Cardiac muscle cell (in vitro differentiated cells and primary cell): ENCODE measurements around the gene HTRA1. TPM values are rescaled to one million over a fixed set of nuclear protein-coding genes. Genes with fewer than 3 reads are reported as not detected.

Experiments
- DNase-seq, 2 donors: peaks; one replicate each; pipeline versions ENCODE4 v3.0.0 to v3.0.0-alpha.2; 2010 to 2017; ENCODE audit warnings: low read depth in 1 of 2, low spot score in 1 of 2
- H3K27ac ChIP-seq: fragments of 200-600 bp; sonication (generic); 2 replicates; pipeline ENCODE4 v1.5.1; 2016
- H3K27me3 ChIP-seq: fragments of 200-600 bp; sonication (generic); 2 replicates; pipeline ENCODE4 v1.6.0; 2016; ENCODE audit warnings: control low read depth
- H3K36me3 ChIP-seq: fragments of 200-600 bp; sonication (generic); 2 replicates; pipeline ENCODE4 v1.5.1; 2016; ENCODE audit warnings: control low read depth
- H3K4me1 ChIP-seq: fragments of 200-600 bp; sonication (generic); 2 replicates; pipeline ENCODE4 v1.8.1; 2017; ENCODE audit warnings: low read depth, mild to moderate bottlenecking, mixed run types
- H3K4me3 ChIP-seq: fragments of 200-600 bp; sonication (generic); 2 replicates; pipeline ENCODE4 v1.5.1; 2016; ENCODE audit warnings: mild to moderate bottlenecking
- H3K9me3 ChIP-seq: fragments of 200-600 bp; sonication (generic); 2 replicates; pipeline ENCODE4 v1.5.1; 2017; ENCODE audit warnings: low read depth, mild to moderate bottlenecking, control low read depth
- polyA plus RNA-seq: library from polyadenylated mRNA; unstranded; fragments of >200 nt; fragmentation: Nextera tagmentation; extraction: Ambion mirVana; gene quantifications from 2 replicates; pipeline ENCODE4 v1.2.1, GENCODE V29; 2016
- total RNA-seq: library from RNA; depleted of rRNA; stranded (reverse); fragments of >200 nt; gene quantifications from 2 replicates; pipeline ENCODE4 v1.2.3, GENCODE V29; 2016
- TF ChIP-seq, protein P1 (sequence below): IDR thresholded peaks from 2 replicates; pipeline ENCODE4 v1.5.1; 2012; ENCODE audit warnings: low read depth, mild to moderate bottlenecking, low read length

Gene HTRA1
- total and polyA plus RNA-seq, 2 experiments from 2014 or later: 154 to 226 TPM

DNA sequence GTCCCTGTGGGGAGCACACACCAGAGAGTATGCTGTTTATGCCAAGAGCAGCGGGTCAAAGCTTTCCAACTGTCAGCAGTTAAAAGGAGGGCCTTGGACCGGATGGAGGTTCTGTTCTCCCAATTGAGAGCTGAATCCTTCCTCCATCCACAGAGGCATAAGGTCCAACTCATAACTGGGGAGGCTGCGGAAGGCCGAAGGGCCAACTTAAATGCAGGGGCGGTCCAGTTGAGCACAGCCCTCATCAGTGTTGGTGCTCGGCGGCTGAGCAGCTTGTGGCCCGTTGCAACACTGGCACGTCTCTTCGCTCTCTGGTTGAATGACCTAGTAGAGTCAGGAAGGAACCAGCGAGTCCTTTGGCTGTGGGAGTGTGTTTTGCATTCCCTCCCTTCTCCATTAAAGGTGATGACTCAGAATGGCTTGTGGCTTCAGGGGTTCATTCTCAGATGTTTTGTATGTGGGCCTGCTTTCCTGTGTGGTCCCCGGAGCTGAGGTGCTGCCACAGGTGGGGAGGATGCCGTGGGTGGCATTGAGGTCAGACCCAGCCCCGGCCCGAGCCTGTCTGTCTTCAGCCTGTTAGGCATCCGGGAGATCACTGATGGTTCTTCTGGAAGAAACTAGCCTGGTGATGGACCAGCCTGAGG is 54.4 kb downstream of the HTRA1 start:
- H3K9me3 ChIP-seq: no peaks in the 10 kb centered on the region

DNA sequence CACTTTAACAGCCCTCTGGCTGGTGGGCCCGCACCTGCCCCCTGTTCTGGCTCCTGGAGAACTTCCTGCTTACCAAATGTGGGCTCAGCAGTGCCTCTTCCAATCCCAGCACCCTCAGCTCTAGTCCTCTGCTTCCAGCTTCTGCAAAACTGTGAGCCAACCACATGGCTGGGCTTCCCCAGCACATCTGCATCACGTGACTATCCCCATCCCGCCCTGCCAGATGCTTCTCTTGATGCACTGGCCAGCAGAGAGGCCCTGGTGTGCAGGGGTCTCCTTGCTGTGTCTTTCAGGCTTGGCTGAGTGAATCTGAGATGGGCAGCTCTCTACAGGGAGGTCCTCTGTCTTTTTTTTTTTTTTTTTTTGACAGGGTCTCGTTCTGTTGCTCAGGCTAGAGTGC is 55.4 kb downstream of the HTRA1 start:
- H3K9me3 ChIP-seq: no peaks in the 10 kb centered on the region
- no peaks in the 10 kb centered on the region for H3K4me1 ChIP-seq
- H3K27me3 ChIP-seq: no peaks in the 10 kb centered on the region
- no peak overlapping the region for H3K4me3 ChIP-seq
- peaks cover 5% of the 10 kb centered on the region for H3K36me3 ChIP-seq
- DNase-seq: no peak
- H3K27ac ChIP-seq: no peak overlapping the region
- TF ChIP-seq, protein P1, sequence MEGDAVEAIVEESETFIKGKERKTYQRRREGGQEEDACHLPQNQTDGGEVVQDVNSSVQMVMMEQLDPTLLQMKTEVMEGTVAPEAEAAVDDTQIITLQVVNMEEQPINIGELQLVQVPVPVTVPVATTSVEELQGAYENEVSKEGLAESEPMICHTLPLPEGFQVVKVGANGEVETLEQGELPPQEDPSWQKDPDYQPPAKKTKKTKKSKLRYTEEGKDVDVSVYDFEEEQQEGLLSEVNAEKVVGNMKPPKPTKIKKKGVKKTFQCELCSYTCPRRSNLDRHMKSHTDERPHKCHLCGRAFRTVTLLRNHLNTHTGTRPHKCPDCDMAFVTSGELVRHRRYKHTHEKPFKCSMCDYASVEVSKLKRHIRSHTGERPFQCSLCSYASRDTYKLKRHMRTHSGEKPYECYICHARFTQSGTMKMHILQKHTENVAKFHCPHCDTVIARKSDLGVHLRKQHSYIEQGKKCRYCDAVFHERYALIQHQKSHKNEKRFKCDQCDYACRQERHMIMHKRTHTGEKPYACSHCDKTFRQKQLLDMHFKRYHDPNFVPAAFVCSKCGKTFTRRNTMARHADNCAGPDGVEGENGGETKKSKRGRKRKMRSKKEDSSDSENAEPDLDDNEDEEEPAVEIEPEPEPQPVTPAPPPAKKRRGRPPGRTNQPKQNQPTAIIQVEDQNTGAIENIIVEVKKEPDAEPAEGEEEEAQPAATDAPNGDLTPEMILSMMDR: no peak

More for the DNA sequence above, 54.4 kb downstream of the HTRA1 start:
- no peaks in the 10 kb centered on the region for H3K4me1 ChIP-seq
- peaks cover 5% of the 10 kb centered on the region for H3K36me3 ChIP-seq
- no peaks in the 10 kb centered on the region for H3K27me3 ChIP-seq
- TF ChIP-seq, protein P1: no peak
- H3K4me3 ChIP-seq: no peak overlapping the region
- DNase-seq: peak in 1 of 2 donors; percentile 56
- H3K27ac ChIP-seq: no peak overlapping the region

DNA sequence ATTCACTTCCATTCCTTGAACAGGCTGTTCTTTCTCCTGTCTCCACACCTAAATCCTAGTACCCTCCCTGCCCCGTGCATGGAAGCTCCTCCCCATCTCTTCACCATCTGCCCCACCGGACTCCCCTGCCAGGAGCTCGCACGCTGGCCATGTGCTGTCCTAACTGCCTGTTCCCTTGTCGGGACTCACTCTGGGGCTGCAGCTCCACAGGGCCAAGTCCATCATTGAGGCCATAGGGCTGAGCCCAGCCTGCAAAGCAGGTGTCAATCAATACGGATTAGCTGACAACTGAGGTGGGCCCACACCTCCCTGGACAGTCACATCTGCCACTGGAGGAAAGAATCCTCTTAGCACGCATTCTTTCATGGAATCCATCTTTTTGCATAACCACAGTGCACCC is 57.8 kb downstream of the HTRA1 start:
- no peak for DNase-seq
- no peak overlapping the region for H3K4me3 ChIP-seq

DNA sequence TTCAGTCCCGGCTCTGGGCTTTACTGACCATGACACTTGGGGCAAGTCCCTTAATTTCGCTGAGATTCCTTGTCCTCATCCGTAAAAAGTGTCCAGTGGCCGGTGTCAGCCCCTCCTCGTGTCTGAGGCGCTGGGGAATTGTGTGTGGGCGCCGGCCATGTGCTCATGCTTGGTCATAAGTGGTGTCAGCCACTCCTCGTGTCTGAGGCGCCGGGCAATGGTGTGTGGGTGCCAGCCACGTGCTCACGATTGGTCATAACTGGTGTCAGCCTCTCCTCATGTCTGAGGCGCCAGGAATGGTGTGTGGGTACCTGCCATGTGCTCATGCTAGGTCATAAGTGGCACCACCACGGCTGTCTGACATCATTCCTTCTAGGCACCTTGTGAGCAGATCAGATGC is 58.5 kb downstream of the HTRA1 start:
- no peaks in the 10 kb centered on the region for H3K27me3 ChIP-seq
- no peaks in the 10 kb centered on the region for H3K4me1 ChIP-seq
- DNase-seq: no peak
- no peaks in the 10 kb centered on the region for H3K36me3 ChIP-seq
- H3K9me3 ChIP-seq: no peaks in the 10 kb centered on the region
- TF ChIP-seq, protein P1: no peak
- no peak overlapping the region for H3K27ac ChIP-seq
- H3K4me3 ChIP-seq: no peak overlapping the region

More for the DNA sequence above, 57.8 kb downstream of the HTRA1 start:
- Histone ChIP-seq H3K27ac (no peak overlapping the region), H3K27me3 (no peaks in the 10 kb centered on the region), H3K36me3 (peaks cover 2% of the 10 kb centered on the region), H3K4me1 (no peaks in the 10 kb centered on the region), H3K9me3 (no peaks in the 10 kb centered on the region)
- TF ChIP-seq, protein P1: no peak

DNA sequence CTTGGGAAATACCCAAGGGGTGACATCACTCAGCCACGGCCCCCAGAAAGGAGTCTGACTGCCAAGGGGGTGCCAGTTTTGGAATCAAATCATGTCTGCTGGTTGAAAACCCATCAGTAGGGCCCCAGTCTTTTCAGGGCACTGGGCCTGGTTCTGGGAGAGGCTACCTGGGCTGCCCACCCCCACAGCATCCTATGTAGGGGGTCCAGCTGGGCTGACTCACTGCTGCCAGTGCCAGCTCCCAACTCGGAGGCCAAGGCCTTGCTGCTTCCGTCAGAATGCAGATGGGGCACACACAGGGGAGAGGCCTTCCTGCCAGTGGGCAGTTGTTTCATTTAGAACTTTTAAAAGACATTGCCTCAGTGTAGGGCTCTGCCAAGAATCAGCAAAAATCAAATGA is 59.7 kb downstream of the HTRA1 start:
- H3K4me1 ChIP-seq: no peaks in the 10 kb centered on the region
- H3K36me3 ChIP-seq: no peaks in the 10 kb centered on the region
- TF ChIP-seq, protein P1: no peak
- peak in 1 of 2 donors; percentile 21 for DNase-seq
- no peak overlapping the region for H3K27ac ChIP-seq
- H3K27me3 ChIP-seq: no peaks in the 10 kb centered on the region
- H3K4me3 ChIP-seq: no peak overlapping the region
- H3K9me3 ChIP-seq: no peaks in the 10 kb centered on the region
